Measurements from ENCODE around the gene MCFD2.

Gene MCFD2

GRCh38 chr2:46923041-46923528 is 7.5 kb upstream of the MCFD2 start:
- H3K4me2 ChIP-seq (ENCODE audit: low read depth, low read length, poor library complexity, severe bottlenecking), result no peak overlapping the region
- H3K9me2 ChIP-seq (replicated peaks; ENCODE audit: insufficient read depth, low read length), result no peaks in the 10 kb centered on the region
- peaks cover 2% of the 10 kb centered on the region for H3F3A ChIP-seq (ENCODE audit: insufficient read depth)
- H3K4me3 ChIP-seq (ENCODE audit: insufficient read depth, low read length, poor library complexity, severe bottlenecking), result no peak overlapping the region
- TF ChIP-seq EZH2phosphoT487 (conservative IDR thresholded peaks at IDR 0.05; ENCODE audit: low read length) (no peak), CTCF (IDR thresholded peaks at IDR 0.05; ENCODE audit: insufficient read depth, low read length, poor library complexity, severe bottlenecking) (no peak)
- no peak overlapping the region for H2AFZ ChIP-seq (ENCODE audit: low read depth, low read length, severe bottlenecking)
- no peaks in the 10 kb centered on the region for H3K27me3 ChIP-seq (ENCODE audit: low read length)
- peaks cover 6% of the 10 kb centered on the region; the same call in 1 of the 2 replicates for H3K9me3 ChIP-seq (ENCODE audit: insufficient read depth, low read length)
- no peak overlapping the region for H3K9ac ChIP-seq (ENCODE audit: low read length)
- peaks cover 9% of the 10 kb centered on the region; the same call in 1 of the 2 replicates for H3K36me3 ChIP-seq (ENCODE audit: low read length)
- H4K20me1 ChIP-seq (ENCODE audit: low read depth, low read length), result no peaks in the 10 kb centered on the region
- H3K27ac ChIP-seq (ENCODE audit: low read depth, low read length), result no peak overlapping the region
- peaks cover 30% of the 10 kb centered on the region for H3K79me2 ChIP-seq (ENCODE audit: insufficient read depth, low read length)

GRCh38 chr2:46922606-46923005 is 7.0 kb upstream of the MCFD2 start:
- Histone ChIP-seq H3F3A (ENCODE audit: insufficient read depth) (peaks cover 7% of the 10 kb centered on the region), H3K4me2 (ENCODE audit: low read depth, low read length, poor library complexity, severe bottlenecking) (no peak overlapping the region), H3K9me2 (replicated peaks; ENCODE audit: insufficient read depth, low read length) (no peaks in the 10 kb centered on the region), H3K9me3 (ENCODE audit: insufficient read depth, low read length) (peaks cover 6% of the 10 kb centered on the region; the same call in 1 of the 2 replicates), H3K79me2 (ENCODE audit: insufficient read depth, low read length) (peaks cover 26% of the 10 kb centered on the region), H4K20me1 (ENCODE audit: low read depth, low read length) (no peaks in the 10 kb centered on the region), H2AFZ (ENCODE audit: low read depth, low read length, severe bottlenecking) (no peak overlapping the region), H3K27ac (ENCODE audit: low read depth, low read length) (no peak overlapping the region), H3K9ac (ENCODE audit: low read length) (no peak overlapping the region), H3K36me3 (ENCODE audit: low read length) (peaks cover 8% of the 10 kb centered on the region; the same call in 1 of the 2 replicates), H3K4me3 (ENCODE audit: insufficient read depth, low read length, poor library complexity, severe bottlenecking) (no peak overlapping the region), H3K27me3 (ENCODE audit: low read length) (no peaks in the 10 kb centered on the region)
- TF ChIP-seq CTCF (IDR thresholded peaks at IDR 0.05; ENCODE audit: insufficient read depth, low read length, poor library complexity, severe bottlenecking) (no peak), EZH2phosphoT487 (conservative IDR thresholded peaks at IDR 0.05; ENCODE audit: low read length) (no peak)

GRCh38 chr2:46921676-46922448 is 6.3 kb upstream of the MCFD2 start:
- Histone ChIP-seq H4K20me1 (ENCODE audit: low read depth, low read length) (no peaks in the 10 kb centered on the region), H3K4me3 (ENCODE audit: insufficient read depth, low read length, poor library complexity, severe bottlenecking) (no peak overlapping the region), H3K9me3 (ENCODE audit: insufficient read depth, low read length) (peaks cover 4% of the 10 kb centered on the region; the same call in 1 of the 2 replicates), H3K36me3 (ENCODE audit: low read length) (0 out of 2 replicates have a peak, but pooled peaks cover 4% of the 10 kb centered on the region), H3K9ac (ENCODE audit: low read length) (no peak overlapping the region), H3K9me2 (replicated peaks; ENCODE audit: insufficient read depth, low read length) (no peaks in the 10 kb centered on the region), H3K27ac (ENCODE audit: low read depth, low read length) (no peak overlapping the region), H3F3A (ENCODE audit: insufficient read depth) (peaks cover 11% of the 10 kb centered on the region), H3K4me2 (ENCODE audit: low read depth, low read length, poor library complexity, severe bottlenecking) (no peak overlapping the region), H3K79me2 (ENCODE audit: insufficient read depth, low read length) (peaks cover 32% of the 10 kb centered on the region), H3K27me3 (ENCODE audit: low read length) (no peaks in the 10 kb centered on the region), H2AFZ (ENCODE audit: low read depth, low read length, severe bottlenecking) (no peak overlapping the region)
- no peak for TF ChIP-seq CTCF (IDR thresholded peaks at IDR 0.05; ENCODE audit: insufficient read depth, low read length, poor library complexity, severe bottlenecking)
- TF ChIP-seq EZH2phosphoT487 (conservative IDR thresholded peaks at IDR 0.05; ENCODE audit: low read length), result no peak
